ENCODE data around the gene TRRAP. TPM values are rescaled to one million over a fixed set of nuclear protein-coding genes. Genes with fewer than 3 reads are reported as not detected.

The TRRAP gene
- total and polyA plus RNA-seq, 2 of the 4 experiments (the other 2 are of a cell fraction), result 12.5 to 18.1 TPM

- Histone ChIP-seq H4K91ac (ENCODE audit: insufficient read depth, low read depth, low read length) (no peak overlapping the region), H4K5ac (ENCODE audit: low read depth, low read length) (no peak overlapping the region), H3K79me1 (ENCODE audit: low read depth in 1 of 2, low read length in 2 of 2) (peaks cover 0 to 4% of the 10 kb centered on the region in 2 experiments; a peak in 1 of 4 replicates), H3K9ac (ENCODE audit: low read depth, low read length) (no peak overlapping the region), H3K27ac (ENCODE audit: insufficient read depth, low read length) (no peak overlapping the region), H2BK5ac (ENCODE audit: low read depth, low read length, poor library complexity, severe bottlenecking) (no peak overlapping the region), H3K18ac (ENCODE audit: low read depth, low read length) (no peak overlapping the region), H4K20me1 (ENCODE audit: insufficient read depth, low read length) (no peaks in the 10 kb centered on the region; the same call in none of the 2 replicates), H3K9me3 (ENCODE audit: control insufficient read depth, insufficient read depth, low read length) (no peaks in the 10 kb centered on the region), H4K8ac (ENCODE audit: low read depth in 2 of 2, low read length in 2 of 2) (no peak overlapping the region), H3K4me2 (ENCODE audit: low read depth, low read length) (no peak overlapping the region), H3K36me3 (ENCODE audit: control insufficient read depth, insufficient read depth, low read length) (peaks cover 67% of the 10 kb centered on the region), H2AFZ (replicated peaks; ENCODE audit: low read length, poor library complexity) (no peak overlapping the region), H3K23ac (ENCODE audit: low read depth, low read length) (no peak overlapping the region), H3K27me3 (ENCODE audit: control insufficient read depth, insufficient read depth, low read length) (no peaks in the 10 kb centered on the region), H3K56ac (ENCODE audit: extremely low read depth, insufficient read depth, low read length) (no peak overlapping the region), H3K4me1 (ENCODE audit: control insufficient read depth, insufficient read depth, low read length) (no peaks in the 10 kb centered on the region), H2BK120ac (ENCODE audit: low read depth, low read length) (no peak overlapping the region), H3K9me1 (ENCODE audit: insufficient read depth, low read length) (no peaks in the 10 kb centered on the region; the same call in 1 of the 2 replicates), H2AK9ac (replicated peaks; ENCODE audit: low read depth, low read length, poor library complexity) (no peak overlapping the region), H3K4me3 (ENCODE audit: insufficient read depth, low read depth, low read length) (no peak overlapping the region), H2BK20ac (ENCODE audit: low read depth, low read length) (no peak overlapping the region), H3K14ac (replicated peaks; ENCODE audit: low read depth, low read length) (no peak overlapping the region), H2BK15ac (ENCODE audit: low read depth, low read length) (no peak overlapping the region), H3K4ac (ENCODE audit: low read depth, low read length) (no peak overlapping the region), H2AK5ac (ENCODE audit: low read depth, low read length) (no peak overlapping the region)
- intact Hi-C loops (cut with micrococcal nuclease) (no loop called here), in situ Hi-C loops (cut with MboI; ENCODE audit: low sequenced_read_pairs) (no loop called here), dilution Hi-C loops (cut with HindIII; ENCODE audit: low sequenced_read_pairs, unreplicated experiment) (no loop called here)
- no TSS peak for BruUV-seq (replicated peaks)
- TF ChIP-seq POLR2A (IDR thresholded peaks at IDR 0.05; ENCODE audit: low read depth, low read length), result no peak
- no peak for TF ChIP-seq BHLHE40 (IDR thresholded peaks at IDR 0.05; ENCODE audit: low read depth, low read length)
- no peak for TF ChIP-seq ELK1 (IDR thresholded peaks at IDR 0.05; ENCODE audit: borderline replicate concordance, low read depth, low read length)
- TF ChIP-seq CTCF (conservative IDR thresholded peaks at IDR 0.05; ENCODE audit: low read depth, low read length), result no peak
- no peak for TF ChIP-seq USF2 (IDR thresholded peaks at IDR 0.05; ENCODE audit: low read depth, low read length)
- TF ChIP-seq RAD21 (IDR thresholded peaks at IDR 0.05; ENCODE audit: low read length), result no peak
- no peak for TF ChIP-seq NFE2L2 (IDR thresholded peaks at IDR 0.05; ENCODE audit: low read depth, low read length)
- no peak for TF ChIP-seq MXI1 (IDR thresholded peaks at IDR 0.05; ENCODE audit: borderline replicate concordance, low read depth, low read length)
- no peak for TF ChIP-seq MAZ (IDR thresholded peaks at IDR 0.05; ENCODE audit: borderline replicate concordance, low read depth, low read length)
- TF ChIP-seq RFX5 (IDR thresholded peaks at IDR 0.05; ENCODE audit: low read depth, low read length), result no peak
- no peak for TF ChIP-seq FOS (IDR thresholded peaks at IDR 0.05; ENCODE audit: low read depth, low read length)
- DNase-seq (no peak), ATAC-seq (ENCODE audit: low read depth) (no peak)
- ChIA-PET POLR2A (ENCODE audit: unreplicated experiment) (no interaction called here), CTCF (no interaction called here)
- no CpG with 5 or more reads among the region's 9 CpGs for WGBS, 2 experiments (ENCODE audit: extremely low coverage in 2 of 2, insufficient read length in 1 of 2)
Observed at GRCh38 chr7:98958968-98959367, 80.6 kb downstream of the TRRAP start.
